ENCODE data around the gene BORA. TPM values are rescaled to one million over a fixed set of nuclear protein-coding genes. Genes with fewer than 3 reads are reported as not detected.

The BORA gene
- total RNA-seq, 4 donors from 2014 or later: 0.83 to 2.3 (median 1.6) TPM

DNA sequence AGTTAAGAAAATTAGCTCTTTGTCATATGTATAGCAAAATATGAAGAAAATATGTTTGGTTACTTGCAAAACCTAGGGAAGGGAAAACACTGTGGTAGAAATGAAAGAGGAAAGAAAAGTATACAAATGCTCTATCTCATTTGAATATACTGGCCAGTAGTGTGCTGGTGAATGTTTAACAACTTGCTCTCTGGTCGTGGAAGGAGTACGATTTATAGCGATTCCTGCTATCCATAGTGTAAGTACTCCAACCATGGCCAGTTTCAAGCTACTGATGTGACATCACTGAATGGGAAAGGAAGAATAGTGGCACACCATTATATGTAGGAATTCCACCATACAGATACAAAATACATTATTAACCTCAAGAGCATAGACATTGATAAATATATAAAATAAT lies 9.3 kb downstream of the BORA start:
- H3K4me3 ChIP-seq: no peak overlapping the region
- intact Hi-C loops (cut with DNase I): no loop called here
- WGBS: 97% methylated on average over 3 of the region's 3 CpGs
- no peaks in the 10 kb centered on the region for H3K9me3 ChIP-seq
- no peaks in the 10 kb centered on the region for H3K27me3 ChIP-seq
- H3K27ac ChIP-seq (replicated peaks in 1 of 4): no peak overlapping the region
- no peak for DNase-seq (ENCODE audit: extremely low spot score)
- peaks cover 0 to 3% (median 0%) of the 10 kb centered on the region in 4 donors for H3K36me3 ChIP-seq
- TF ChIP-seq, protein P1, sequence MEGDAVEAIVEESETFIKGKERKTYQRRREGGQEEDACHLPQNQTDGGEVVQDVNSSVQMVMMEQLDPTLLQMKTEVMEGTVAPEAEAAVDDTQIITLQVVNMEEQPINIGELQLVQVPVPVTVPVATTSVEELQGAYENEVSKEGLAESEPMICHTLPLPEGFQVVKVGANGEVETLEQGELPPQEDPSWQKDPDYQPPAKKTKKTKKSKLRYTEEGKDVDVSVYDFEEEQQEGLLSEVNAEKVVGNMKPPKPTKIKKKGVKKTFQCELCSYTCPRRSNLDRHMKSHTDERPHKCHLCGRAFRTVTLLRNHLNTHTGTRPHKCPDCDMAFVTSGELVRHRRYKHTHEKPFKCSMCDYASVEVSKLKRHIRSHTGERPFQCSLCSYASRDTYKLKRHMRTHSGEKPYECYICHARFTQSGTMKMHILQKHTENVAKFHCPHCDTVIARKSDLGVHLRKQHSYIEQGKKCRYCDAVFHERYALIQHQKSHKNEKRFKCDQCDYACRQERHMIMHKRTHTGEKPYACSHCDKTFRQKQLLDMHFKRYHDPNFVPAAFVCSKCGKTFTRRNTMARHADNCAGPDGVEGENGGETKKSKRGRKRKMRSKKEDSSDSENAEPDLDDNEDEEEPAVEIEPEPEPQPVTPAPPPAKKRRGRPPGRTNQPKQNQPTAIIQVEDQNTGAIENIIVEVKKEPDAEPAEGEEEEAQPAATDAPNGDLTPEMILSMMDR (IDR thresholded peaks at IDR 0.05): no peak
- no peaks in the 10 kb centered on the region for H3K4me1 ChIP-seq

DNA sequence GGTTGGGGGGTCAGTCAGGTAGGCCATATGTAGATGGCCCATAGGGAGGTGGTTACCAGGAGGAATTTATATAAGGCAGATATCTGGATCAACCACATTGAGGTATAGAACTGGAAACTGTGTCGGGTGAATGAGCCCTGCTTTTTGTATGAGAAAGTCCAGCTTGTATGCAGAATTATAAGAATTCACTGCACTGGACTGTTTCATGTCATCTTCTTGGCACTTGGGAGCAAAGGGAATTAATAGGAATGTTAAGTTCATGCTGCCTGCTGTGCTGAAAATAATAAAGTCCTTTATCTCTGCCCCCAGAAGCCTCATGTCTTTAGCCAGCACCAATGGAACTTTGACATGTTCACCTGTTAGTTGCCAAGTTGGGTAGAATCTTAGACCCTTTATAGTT lies 12.3 kb downstream of the BORA start:
- Histone ChIP-seq H3K9me3 (no peaks in the 10 kb centered on the region), H3K27ac (replicated peaks in 1 of 4) (no peak overlapping the region), H3K36me3 (peaks cover 0 to 17% (median 8%) of the 10 kb centered on the region in 4 donors), H3K4me1 (no peaks in the 10 kb centered on the region), H3K27me3 (no peaks in the 10 kb centered on the region), H3K4me3 (no peak overlapping the region)
- WGBS: 50% methylated on average over 1 of the region's 1 CpG
- intact Hi-C loops (cut with DNase I): no loop called here
- TF ChIP-seq, protein P1 (IDR thresholded peaks at IDR 0.05): no peak
- TF ChIP-seq EP300 (IDR thresholded peaks at IDR 0.05) (no peak), POLR2AphosphoS5 (IDR thresholded peaks at IDR 0.05) (no peak), POLR2A (IDR thresholded peaks at IDR 0.05; ENCODE audit: low read depth) (no peak)
- DNase-seq (ENCODE audit: extremely low spot score): no peak

DNA sequence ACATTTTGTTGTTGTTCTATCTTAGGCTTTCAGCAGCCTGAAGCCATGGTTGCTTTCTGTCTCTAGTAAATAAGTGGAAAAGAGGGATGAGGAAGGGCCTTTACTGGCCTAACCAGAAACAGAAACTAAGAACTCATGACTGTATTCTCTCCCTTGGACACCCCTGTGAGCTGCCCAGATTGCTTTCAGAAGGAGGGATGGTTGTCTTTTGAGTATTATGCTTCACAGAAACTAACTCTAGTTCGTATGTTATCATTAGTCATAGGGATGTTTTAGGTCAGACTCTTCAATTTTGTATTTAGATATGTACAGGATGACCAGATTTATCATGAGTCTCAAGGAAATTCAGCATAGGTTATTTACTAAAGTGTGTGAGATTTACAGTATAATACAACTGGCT lies 17.5 kb downstream of the BORA start:
- Histone ChIP-seq H3K9me3 (no peaks in the 10 kb centered on the region), H3K27me3 (no peaks in the 10 kb centered on the region), H3K4me1 (no peaks in the 10 kb centered on the region), H3K36me3 (peaks cover 5 to 43% (median 22%) of the 10 kb centered on the region in 4 donors), H3K4me3 (no peak overlapping the region), H3K27ac (replicated peaks in 1 of 4) (no peak overlapping the region)
- no peak for DNase-seq (ENCODE audit: extremely low spot score)
- intact Hi-C loops (cut with DNase I): no loop called here
- TF ChIP-seq EP300 (IDR thresholded peaks at IDR 0.05) (no peak), POLR2AphosphoS5 (IDR thresholded peaks at IDR 0.05) (no peak), POLR2A (IDR thresholded peaks at IDR 0.05; ENCODE audit: low read depth) (no peak)
- TF ChIP-seq, protein P1 (IDR thresholded peaks at IDR 0.05): no peak
- 77% methylated on average over 1 of the region's 1 CpG for WGBS

DNA sequence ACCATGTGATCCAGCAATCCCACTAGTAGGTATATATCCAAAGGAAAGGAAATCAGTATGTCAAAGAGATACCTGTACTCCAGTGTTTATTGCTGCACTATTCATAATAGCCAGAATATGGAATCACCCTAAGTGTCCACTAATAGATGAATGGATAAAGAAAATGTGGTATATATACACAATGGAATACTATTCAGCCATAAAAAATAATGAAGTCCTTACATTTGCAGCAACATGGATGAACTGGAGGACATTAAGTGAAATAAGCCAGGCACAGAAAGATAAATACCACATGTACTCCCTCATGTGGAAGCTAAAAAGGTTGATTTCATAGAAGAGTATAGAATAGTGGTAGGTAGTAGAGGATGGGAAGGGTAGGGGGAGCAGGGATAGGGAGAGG lies 23.5 kb downstream of the BORA start:
- no peak for TF ChIP-seq EP300 (IDR thresholded peaks at IDR 0.05)
- no peak overlapping the region for H3K4me3 ChIP-seq
- H3K4me1 ChIP-seq: no peaks in the 10 kb centered on the region
- H3K36me3 ChIP-seq: peaks cover 27 to 74% (median 53%) of the 10 kb centered on the region in 4 donors
- no peaks in the 10 kb centered on the region for H3K27me3 ChIP-seq
- H3K9me3 ChIP-seq: no peaks in the 10 kb centered on the region
- no peak for DNase-seq (ENCODE audit: extremely low spot score)
- H3K27ac ChIP-seq (replicated peaks in 1 of 4): no peak overlapping the region
- intact Hi-C loops (cut with DNase I): no loop called here

DNA sequence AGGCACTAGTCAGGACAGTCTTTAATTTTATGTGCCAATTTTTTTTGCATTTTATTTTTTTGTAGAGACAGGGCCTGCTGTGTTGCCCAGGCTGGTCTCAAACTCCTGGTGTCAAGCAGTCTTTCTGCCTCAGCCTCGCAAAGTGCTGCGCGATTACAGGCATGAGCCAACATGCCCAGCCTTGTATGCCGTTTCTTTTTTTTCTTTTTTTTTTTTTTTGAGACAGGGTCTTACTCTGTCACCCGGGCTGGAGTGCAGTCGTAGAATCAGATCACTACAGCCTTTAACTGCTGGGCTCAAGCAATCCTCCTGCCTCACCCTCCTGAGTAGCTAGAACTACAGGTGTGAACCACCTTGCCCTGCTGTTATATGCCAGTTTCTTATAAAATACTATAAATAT lies 26.4 kb downstream of the BORA start:
- no peak for DNase-seq (ENCODE audit: extremely low spot score)
- intact Hi-C loops (cut with DNase I): no loop called here
- Histone ChIP-seq H3K4me1 (no peaks in the 10 kb centered on the region), H3K4me3 (no peak overlapping the region), H3K27me3 (no peaks in the 10 kb centered on the region), H3K9me3 (no peaks in the 10 kb centered on the region), H3K36me3 (peaks cover 43 to 84% (median 66%) of the 10 kb centered on the region in 4 donors), H3K27ac (replicated peaks in 1 of 4) (no peak overlapping the region)
- TF ChIP-seq, protein P1 (IDR thresholded peaks at IDR 0.05): no peak
- TF ChIP-seq POLR2A (IDR thresholded peaks at IDR 0.05; ENCODE audit: low read depth): no peak
- TF ChIP-seq EP300 (IDR thresholded peaks at IDR 0.05): no peak
- TF ChIP-seq POLR2AphosphoS5 (IDR thresholded peaks at IDR 0.05): no peak
- WGBS: 89% methylated on average over 6 of the region's 6 CpGs

Measured in esophagus muscularis mucosa (tissue), 4 donors.